Hepatocyte (in vitro differentiated cells): ENCODE measurements around the gene BEND4. TPM values are rescaled to one million over a fixed set of nuclear protein-coding genes. Genes with fewer than 3 reads are reported as not detected.
A peak's percentile ranks its signal among the peaks of the same experiment; 100 is the strongest.

Experiments used
- DNase-seq: peaks from one replicate; pipeline ENCODE4 v3.0.0-alpha.2; 2016; ENCODE audit warnings: low spot score
- H2AFZ ChIP-seq: fragments of 200-600 bp; sonication (generic); 2 replicates; pipeline ENCODE4 v1.6.0; 2016; ENCODE audit warnings: antibody characterized with exemption, mild to moderate bottlenecking
- H3K27ac ChIP-seq: fragments of 200-600 bp; sonication (generic); 2 replicates; pipeline ENCODE4 v1.5.1; 2016; ENCODE audit warnings: mild to moderate bottlenecking
- H3K27me3 ChIP-seq: fragments of 200-600 bp; sonication (generic); 2 replicates; pipeline ENCODE4 v1.6.1; 2016
- H3K36me3 ChIP-seq: fragments of 200-600 bp; sonication (generic); replicated peaks from 2 replicates; pipeline ENCODE4 v1.5.1; 2016; ENCODE audit warnings: low read depth; ENCODE audit not compliant: insufficient read depth
- H3K4me1 ChIP-seq: fragments of 200-600 bp; sonication (generic); 2 replicates; pipeline ENCODE4 v1.5.1; 2016; ENCODE audit warnings: mild to moderate bottlenecking, moderate library complexity; ENCODE audit not compliant: insufficient read depth
- H3K4me2 ChIP-seq: fragments of 200-600 bp; sonication (generic); 2 replicates; pipeline ENCODE4 v1.6.0; 2016
- H3K4me3 ChIP-seq: fragments of 200-600 bp; sonication (generic); 2 replicates; pipeline ENCODE4 v1.5.1; 2016; ENCODE audit warnings: mild to moderate bottlenecking
- H3K79me2 ChIP-seq: fragments of 200-600 bp; sonication (generic); 2 replicates; pipeline ENCODE4 v1.6.0; 2017; ENCODE audit warnings: mild to moderate bottlenecking
- H3K9me2 ChIP-seq: fragments of 200-600 bp; sonication (generic); replicated peaks from 2 replicates; pipeline ENCODE4 v1.6.0; 2017; ENCODE audit warnings: mild to moderate bottlenecking; ENCODE audit not compliant: insufficient read depth
- H3K9me3 ChIP-seq: fragments of 200-600 bp; sonication (generic); 2 replicates; pipeline ENCODE4 v1.5.1; 2016; ENCODE audit warnings: low read depth, mild to moderate bottlenecking
- H4K20me1 ChIP-seq: fragments of 200-600 bp; sonication (generic); 2 replicates; pipeline ENCODE4 v1.6.0; 2016; ENCODE audit warnings: mild to moderate bottlenecking; ENCODE audit not compliant: insufficient read depth, poor library complexity, severe bottlenecking
- CTCF ChIP-seq: fragments of 200-600 bp; sonication (generic); IDR thresholded peaks from 2 replicates; pipeline ENCODE4 v1.5.1; 2016; ENCODE audit warnings: antibody characterized with exemption, mild to moderate bottlenecking; ENCODE audit not compliant: poor library complexity
- EZH2 ChIP-seq: fragments of 200-600 bp; sonication (generic); IDR thresholded peaks from 2 replicates; pipeline ENCODE4 v1.6.1; 2016; ENCODE audit warnings: antibody characterized with exemption, mild to moderate bottlenecking, borderline replicate concordance
- EZH2phosphoT487 ChIP-seq: fragments of 200-600 bp; sonication (generic); IDR thresholded peaks from one replicate; pipeline ENCODE4 v1.6.1; 2018; ENCODE audit warnings: antibody characterized with exemption, mild to moderate bottlenecking, low read depth, moderate library complexity; ENCODE audit not compliant: unreplicated experiment, severe bottlenecking
- WGBS: methylation state at CpG from one replicate; pipeline ENCODE4 v1.1.6; 2016; ENCODE audit warnings: low lambda C conversion rate; ENCODE audit errors: missing lambda C conversion rate; 5-methylcytosine and 5-hydroxymethylcytosine counted together
- polyA plus RNA-seq: library from polyadenylated mRNA; unstranded; fragments of >200 nt; fragmentation: Nextera tagmentation; extraction: Ambion mirVana; gene quantifications from 2 replicates; pipeline ENCODE4 v1.2.1, GENCODE V29; 2016
- total RNA-seq: library from RNA; depleted of rRNA; stranded (reverse); fragments of >200 nt; gene quantifications from 2 replicates; pipeline ENCODE4 v1.2.3, GENCODE V29; 2014

BEND4 gene
- total RNA-seq, result 0.10 and 0.24 TPM in 2 replicates
- 0.06 TPM in 1 of 2 replicates, not detected in the other for polyA plus RNA-seq

DNA sequence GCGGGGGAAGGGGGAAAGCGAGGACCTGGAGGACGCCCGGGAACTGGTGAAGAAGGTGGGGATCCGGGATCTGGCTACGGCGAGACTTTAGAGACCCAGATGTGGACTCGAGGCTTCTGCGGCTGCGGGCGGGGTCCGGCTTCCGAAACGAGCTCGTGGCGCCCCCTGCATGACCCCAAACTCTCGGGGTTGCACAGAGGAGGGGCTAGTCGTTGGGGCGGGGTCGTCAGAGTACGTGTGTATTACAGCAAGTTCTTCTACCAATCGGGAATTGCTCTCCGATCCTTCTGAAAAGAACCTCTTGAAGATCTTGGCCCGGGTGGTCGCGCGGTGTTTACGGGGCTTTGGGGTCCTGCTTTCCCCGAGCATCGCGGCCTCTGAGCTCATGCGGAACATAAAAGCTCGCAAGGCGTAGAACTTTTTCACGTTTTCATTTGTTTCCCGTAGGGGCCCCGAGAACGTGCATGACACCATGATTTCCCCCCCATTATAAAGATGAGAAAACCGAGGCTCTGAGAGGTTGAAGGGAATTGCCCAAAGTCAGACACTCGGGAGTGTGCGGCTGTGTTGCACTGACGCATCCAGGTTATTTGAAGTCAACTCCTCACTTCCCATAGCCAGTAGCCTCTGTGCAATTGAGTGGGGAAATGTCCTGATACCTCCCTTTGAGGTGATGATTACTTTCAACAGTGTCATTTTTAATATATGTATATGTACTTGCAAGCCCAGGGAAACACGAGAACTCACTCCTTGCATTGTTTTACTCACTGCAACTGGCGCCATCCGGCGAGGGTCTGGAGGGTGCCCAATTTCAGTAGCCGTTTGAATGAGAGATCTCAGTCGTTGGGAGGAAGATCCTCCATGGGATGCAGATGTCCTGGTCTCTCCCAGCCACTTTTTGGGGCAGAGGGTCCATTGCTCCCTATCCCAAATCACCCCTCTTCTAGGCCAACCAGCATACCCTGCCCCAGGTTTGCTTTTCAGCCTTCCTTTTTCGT lies at the start of gene BEND4:
BEND4 (minus strand) TSS at position 149 of the 998 bp plus-strand sequence. CDS start 512 bp downstream, outside the sequence.
- no peaks in the 10 kb centered on the region for H3K36me3 ChIP-seq
- H2AFZ ChIP-seq, result peak within 1 kb of the TSS; percentile 39
- 17% methylated on average over 47 of the region's 49 CpGs for WGBS
- H3K9me3 ChIP-seq, result no peaks in the 10 kb centered on the region
- no peak for DNase-seq
- no peaks in the 10 kb centered on the region for H3K4me1 ChIP-seq
- no peaks in the 10 kb centered on the region for H4K20me1 ChIP-seq
- peak within 1 kb of the TSS; percentile 93 for H3K4me2 ChIP-seq
- no peaks in the 10 kb centered on the region for H3K79me2 ChIP-seq
- no peaks in the 10 kb centered on the region for H3K9me2 ChIP-seq
- no peak within 1 kb of the TSS for H3K27ac ChIP-seq
- peaks cover 75% of the 10 kb centered on the region for H3K27me3 ChIP-seq
- H3K4me3 ChIP-seq, result peak within 1 kb of the TSS; percentile 67
- TF ChIP-seq EZH2 (no peak), CTCF (no peak), EZH2phosphoT487 (no peak)

DNA sequence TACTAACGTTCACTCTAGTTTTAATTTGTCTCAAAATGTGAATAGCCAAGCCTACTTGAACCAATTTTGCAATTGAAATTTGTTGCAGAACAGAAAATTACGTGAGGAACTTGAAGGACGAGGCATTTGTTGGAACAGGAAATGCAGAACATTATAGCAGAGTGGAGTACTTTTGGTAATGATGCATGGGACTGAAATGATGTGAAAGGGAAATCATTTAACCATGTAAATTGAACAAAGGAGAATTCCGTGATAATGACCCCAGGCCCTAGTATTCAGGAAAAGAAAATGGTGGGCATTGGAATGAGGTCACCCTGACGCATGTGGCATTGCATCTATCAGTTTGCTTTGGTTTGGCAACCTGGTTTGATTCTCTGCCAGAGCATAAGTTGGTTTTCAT lies 44.9 kb upstream of the BEND4 start:
- Histone ChIP-seq H3K4me1 (no peaks in the 10 kb centered on the region), H3K9me3 (no peaks in the 10 kb centered on the region), H4K20me1 (no peaks in the 10 kb centered on the region), H3K27me3 (no peaks in the 10 kb centered on the region), H3K4me2 (no peak overlapping the region), H3K36me3 (no peaks in the 10 kb centered on the region), H3K27ac (no peak overlapping the region), H3K4me3 (no peak overlapping the region), H3K9me2 (no peaks in the 10 kb centered on the region), H2AFZ (no peak overlapping the region), H3K79me2 (no peaks in the 10 kb centered on the region)
- 84% methylated on average over 5 of the region's 5 CpGs for WGBS
- DNase-seq, result no peak
- TF ChIP-seq EZH2 (no peak), EZH2phosphoT487 (no peak), CTCF (no peak)

DNA sequence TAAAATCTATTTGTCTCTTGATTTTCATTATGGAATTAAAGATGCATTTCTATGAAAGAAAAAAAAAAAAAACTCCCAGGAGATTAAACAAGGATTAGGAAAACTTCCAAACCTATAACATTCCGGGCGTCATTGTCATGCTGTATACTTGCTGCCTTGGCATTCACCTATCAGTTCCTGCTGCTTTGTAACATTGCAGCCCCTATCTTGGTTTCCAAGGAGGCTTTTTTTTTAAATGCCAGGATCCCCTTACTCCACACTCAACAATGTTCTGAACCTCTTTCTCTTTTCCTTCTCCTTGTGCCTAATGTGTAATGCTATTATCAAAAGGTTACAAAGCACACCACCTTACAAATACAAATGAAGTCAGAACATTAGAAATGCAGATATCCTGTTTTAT lies 20.5 kb upstream of the BEND4 start:
- H2AFZ ChIP-seq, result no peak overlapping the region
- no peaks in the 10 kb centered on the region for H4K20me1 ChIP-seq
- H3K4me2 ChIP-seq, result no peak overlapping the region
- no peak overlapping the region for H3K27ac ChIP-seq
- H3K27me3 ChIP-seq, result no peaks in the 10 kb centered on the region
- H3K9me3 ChIP-seq, result no peaks in the 10 kb centered on the region
- no peak for DNase-seq
- H3K4me3 ChIP-seq, result no peak overlapping the region
- TF ChIP-seq CTCF (no peak), EZH2 (no peak), EZH2phosphoT487 (no peak)
- WGBS, result 73% methylated on average over 2 of the region's 2 CpGs
- H3K36me3 ChIP-seq, result no peaks in the 10 kb centered on the region
- no peaks in the 10 kb centered on the region for H3K79me2 ChIP-seq
- H3K4me1 ChIP-seq, result no peaks in the 10 kb centered on the region
- H3K9me2 ChIP-seq, result no peaks in the 10 kb centered on the region
